RWPE1 (cell line): ENCODE measurements around the gene ST7.

Source experiments
- CTCF ChIA-PET: fragments of 350-600 bp; sonication (Branson Sonifier 250); formaldehyde crosslinking; extraction: SDS; loops from one replicate; lab custom pipeline; 2021; lab: Yijun Ruan, JAX
- POLR2A ChIA-PET: fragments of 400-600 bp; formaldehyde crosslinking; extraction: SDS; loops from one replicate; lab custom pipeline; 2020; ENCODE audit warnings: antibody characterized with exemption; ENCODE audit not compliant: low non-redundant PET; lab: Yijun Ruan, JAX
- DNase-seq: peaks from one replicate; pipeline ENCODE4 v3.0.0; 2012; ENCODE audit warnings: low spot score
- H3K27ac ChIP-seq: fragments of 450-650 bp; 2 replicates; pipeline ENCODE4 v1.5.1; 2017
- TF ChIP-seq, protein P1 (sequence below): fragments of 450-650 bp; conservative IDR thresholded peaks from 2 replicates; pipeline ENCODE4 v1.5.1; 2017; ENCODE audit warnings: low read depth, mild to moderate bottlenecking

Gene ST7

DNA sequence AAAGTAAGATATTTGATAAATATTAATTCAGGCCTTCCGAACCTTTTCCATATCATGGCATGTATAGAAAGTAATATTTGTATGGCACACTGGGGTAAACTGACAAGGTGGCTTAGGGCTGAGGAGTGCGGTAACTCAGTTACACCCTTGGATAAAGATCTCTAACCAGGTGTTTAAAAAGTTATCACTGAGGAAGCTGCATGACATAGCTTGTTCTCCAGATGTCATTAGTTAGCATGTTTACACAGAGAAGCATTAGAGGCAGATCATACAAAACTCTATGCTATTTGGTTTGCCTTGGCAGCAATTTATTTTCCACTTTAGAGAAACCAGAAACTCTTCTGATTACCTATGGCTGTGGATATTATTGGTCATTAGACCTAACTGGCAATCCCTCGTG lies 118.2 kb downstream of the ST7 start:
- ChIA-PET POLR2A (no interaction called here), CTCF (no interaction called here)
- DNase-seq, result no peak
- TF ChIP-seq, protein P1, sequence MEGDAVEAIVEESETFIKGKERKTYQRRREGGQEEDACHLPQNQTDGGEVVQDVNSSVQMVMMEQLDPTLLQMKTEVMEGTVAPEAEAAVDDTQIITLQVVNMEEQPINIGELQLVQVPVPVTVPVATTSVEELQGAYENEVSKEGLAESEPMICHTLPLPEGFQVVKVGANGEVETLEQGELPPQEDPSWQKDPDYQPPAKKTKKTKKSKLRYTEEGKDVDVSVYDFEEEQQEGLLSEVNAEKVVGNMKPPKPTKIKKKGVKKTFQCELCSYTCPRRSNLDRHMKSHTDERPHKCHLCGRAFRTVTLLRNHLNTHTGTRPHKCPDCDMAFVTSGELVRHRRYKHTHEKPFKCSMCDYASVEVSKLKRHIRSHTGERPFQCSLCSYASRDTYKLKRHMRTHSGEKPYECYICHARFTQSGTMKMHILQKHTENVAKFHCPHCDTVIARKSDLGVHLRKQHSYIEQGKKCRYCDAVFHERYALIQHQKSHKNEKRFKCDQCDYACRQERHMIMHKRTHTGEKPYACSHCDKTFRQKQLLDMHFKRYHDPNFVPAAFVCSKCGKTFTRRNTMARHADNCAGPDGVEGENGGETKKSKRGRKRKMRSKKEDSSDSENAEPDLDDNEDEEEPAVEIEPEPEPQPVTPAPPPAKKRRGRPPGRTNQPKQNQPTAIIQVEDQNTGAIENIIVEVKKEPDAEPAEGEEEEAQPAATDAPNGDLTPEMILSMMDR, result no peak
- H3K27ac ChIP-seq, result no peak overlapping the region

DNA sequence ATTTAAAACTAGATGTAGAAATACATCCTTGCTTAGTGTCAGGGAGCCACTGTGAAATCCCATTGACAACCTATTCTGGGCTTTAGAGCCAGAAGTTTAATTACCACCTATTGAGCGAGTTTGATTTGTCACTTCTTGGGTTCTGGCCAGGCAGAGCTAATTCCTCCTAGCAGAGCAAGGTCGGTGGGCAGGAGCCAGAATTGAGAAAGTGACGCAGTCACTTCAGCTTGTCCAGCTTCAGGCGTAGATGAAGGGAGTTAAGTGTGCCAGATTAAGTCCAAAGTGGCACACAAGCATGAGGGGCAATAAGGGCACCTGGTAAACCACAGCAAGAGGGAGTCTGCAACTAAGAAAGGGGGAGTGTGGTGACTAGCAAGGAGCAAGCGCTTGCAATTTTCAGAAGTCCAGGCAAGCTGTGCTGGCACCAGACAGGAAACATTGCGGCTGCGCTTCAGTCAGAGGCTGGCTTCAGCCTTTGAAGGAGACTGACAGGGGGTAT lies 119.4 kb downstream of the ST7 start:
- DNase-seq, result no peak
- TF ChIP-seq, protein P1, result no peak
- POLR2A ChIA-PET, result no interaction called here
- CTCF ChIA-PET, result no interaction called here
- H3K27ac ChIP-seq, result no peak overlapping the region

DNA sequence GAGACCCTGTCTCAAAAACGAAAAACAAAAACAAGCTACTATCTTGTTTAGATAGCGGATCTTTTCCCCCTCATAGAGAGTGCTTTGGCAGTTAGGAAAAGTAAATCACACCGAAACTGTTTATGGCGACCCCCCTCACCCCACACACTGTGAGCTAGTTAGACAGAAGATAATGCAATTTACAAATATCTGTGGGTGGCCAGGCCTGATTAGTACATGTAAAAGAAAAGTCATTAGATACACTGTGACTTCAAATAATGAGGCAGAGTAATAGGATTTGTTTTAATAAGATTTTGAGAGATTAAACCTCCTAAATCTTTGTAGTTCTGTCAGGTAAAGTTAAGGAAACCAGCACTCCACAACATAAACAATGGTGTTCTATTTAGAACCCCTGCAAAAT lies 121.1 kb downstream of the ST7 start:
- TF ChIP-seq, protein P1, result no peak
- H3K27ac ChIP-seq, result no peak overlapping the region
- ChIA-PET CTCF (no interaction called here), POLR2A (no interaction called here)
- no peak for DNase-seq

DNA sequence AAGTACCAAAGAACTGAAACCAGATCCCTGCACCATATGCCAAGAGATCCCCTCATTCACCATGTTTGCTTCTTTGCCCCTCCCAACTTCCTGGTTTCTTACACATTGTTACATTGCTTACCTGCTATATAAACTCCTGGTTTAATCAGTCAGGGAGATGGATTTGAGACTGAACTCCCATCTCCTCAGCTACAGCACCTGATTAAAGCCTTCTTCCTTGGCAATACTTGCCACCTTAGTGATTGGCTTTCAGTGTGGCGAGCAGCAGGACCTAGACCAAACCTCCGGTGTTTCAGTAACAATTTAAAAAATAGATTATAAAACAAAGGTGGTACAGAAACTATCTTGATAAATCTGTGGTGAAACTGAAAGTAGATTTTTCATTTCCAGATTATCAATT lies 122.6 kb downstream of the ST7 start:
- ChIA-PET CTCF (no interaction called here), POLR2A (no interaction called here)
- TF ChIP-seq, protein P1, result no peak
- no peak overlapping the region for H3K27ac ChIP-seq
- no peak for DNase-seq

DNA sequence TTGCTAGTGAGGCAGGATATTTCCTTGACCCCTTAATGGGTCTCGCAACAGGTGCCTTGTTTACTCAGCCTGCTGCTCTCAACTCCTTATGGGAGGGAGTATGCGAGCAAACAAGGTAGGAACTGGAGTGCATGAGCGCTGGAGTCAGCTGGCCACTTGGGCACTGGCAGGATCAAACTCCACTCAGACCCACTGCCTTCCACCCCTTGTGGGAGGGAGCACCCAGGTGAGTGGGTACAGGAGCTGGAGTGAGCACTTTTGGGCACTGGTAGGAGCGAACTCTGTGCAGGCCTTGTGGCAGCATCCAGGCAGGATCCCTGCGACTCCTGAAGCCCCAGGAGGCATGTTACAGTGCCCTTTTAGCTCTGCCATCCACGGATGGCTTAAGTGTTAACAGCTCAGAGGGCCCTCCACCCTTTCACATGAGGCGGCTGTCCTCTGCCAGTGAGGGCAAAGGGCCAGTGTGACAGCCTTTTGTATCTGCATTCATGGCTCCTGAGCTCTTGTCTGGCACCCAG lies 123.2 kb downstream of the ST7 start:
- TF ChIP-seq, protein P1, result no peak
- CTCF ChIA-PET, result no interaction called here
- POLR2A ChIA-PET, result no interaction called here
- no peak for DNase-seq
- H3K27ac ChIP-seq, result no peak overlapping the region

DNA sequence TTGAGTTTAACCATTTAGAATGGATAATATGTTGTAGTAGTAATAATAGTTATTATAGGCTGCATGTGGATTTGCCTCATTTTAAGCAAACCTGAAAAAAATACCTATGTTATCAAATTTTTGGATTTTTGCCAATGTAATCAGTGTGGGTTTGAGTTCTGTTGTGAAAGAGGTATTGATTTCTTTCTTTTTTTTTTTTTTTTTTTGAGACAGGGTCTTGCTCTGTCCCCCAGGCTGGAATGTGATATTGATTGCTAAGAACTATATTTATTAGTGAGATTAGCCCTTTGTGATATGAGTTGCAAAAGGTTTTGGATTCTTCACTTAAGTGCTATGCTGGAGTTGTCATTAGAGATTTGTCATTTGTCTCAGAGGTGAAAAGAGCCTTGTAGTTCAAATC lies 124.4 kb downstream of the ST7 start:
- TF ChIP-seq, protein P1, result no peak
- ChIA-PET CTCF (no interaction called here), POLR2A (no interaction called here)
- H3K27ac ChIP-seq, result no peak overlapping the region
- DNase-seq, result no peak
